OCI-LY7 (cell line): ENCODE data around the gene PKN2.

Experiments
- EZH2phosphoT487 ChIP-seq: fragments of 200-600 bp; sonication (generic); IDR thresholded peaks from 2 replicates; pipeline ENCODE4 v1.6.1; 2018; ENCODE audit warnings: low read depth, borderline replicate concordance, mild to moderate bottlenecking, mixed run types, antibody characterized with exemption, low read length, moderate library complexity, mixed read lengths
- TF ChIP-seq, protein P1 (sequence below): fragments of 200-600 bp; sonication (generic); conservative IDR thresholded peaks from 2 replicates; pipeline ENCODE4 v1.5.1; 2014; ENCODE audit warnings: mild to moderate bottlenecking, antibody characterized with exemption, low read length, moderate library complexity, mixed read lengths

DNA sequence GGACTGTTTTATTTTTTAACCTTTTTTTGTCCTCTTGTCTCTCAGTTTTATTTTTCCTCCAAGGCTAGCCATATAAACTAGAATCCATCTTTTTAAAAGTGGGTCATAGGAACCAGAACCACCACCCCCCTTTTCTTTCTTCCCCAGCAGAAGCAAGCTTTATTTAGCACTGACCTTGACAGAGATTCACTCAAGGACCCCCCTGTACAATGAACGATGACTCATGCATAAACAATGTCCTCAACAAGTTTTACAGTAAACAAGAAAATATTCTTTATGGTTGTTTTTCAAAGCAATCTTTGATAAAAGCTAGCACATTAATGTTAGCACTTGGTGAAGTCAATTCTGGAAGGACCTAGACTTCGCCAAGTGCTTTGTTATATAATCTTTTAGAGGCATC, 14.1 kb downstream of the PKN2 start:
- TF ChIP-seq, protein P1, sequence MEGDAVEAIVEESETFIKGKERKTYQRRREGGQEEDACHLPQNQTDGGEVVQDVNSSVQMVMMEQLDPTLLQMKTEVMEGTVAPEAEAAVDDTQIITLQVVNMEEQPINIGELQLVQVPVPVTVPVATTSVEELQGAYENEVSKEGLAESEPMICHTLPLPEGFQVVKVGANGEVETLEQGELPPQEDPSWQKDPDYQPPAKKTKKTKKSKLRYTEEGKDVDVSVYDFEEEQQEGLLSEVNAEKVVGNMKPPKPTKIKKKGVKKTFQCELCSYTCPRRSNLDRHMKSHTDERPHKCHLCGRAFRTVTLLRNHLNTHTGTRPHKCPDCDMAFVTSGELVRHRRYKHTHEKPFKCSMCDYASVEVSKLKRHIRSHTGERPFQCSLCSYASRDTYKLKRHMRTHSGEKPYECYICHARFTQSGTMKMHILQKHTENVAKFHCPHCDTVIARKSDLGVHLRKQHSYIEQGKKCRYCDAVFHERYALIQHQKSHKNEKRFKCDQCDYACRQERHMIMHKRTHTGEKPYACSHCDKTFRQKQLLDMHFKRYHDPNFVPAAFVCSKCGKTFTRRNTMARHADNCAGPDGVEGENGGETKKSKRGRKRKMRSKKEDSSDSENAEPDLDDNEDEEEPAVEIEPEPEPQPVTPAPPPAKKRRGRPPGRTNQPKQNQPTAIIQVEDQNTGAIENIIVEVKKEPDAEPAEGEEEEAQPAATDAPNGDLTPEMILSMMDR: no peak
- no peak for TF ChIP-seq EZH2phosphoT487
